IMR-90 (cell line): Measurements from ENCODE around the gene CNTLN.

Experiments
- CTCF ChIP-seq: conservative IDR thresholded peaks from 2 replicates; pipeline ENCODE4 v1.5.1; 2012; ENCODE audit warnings: mild to moderate bottlenecking, low read depth, low read length, improper control_type of control experiment
- POLR2A ChIP-seq: IDR thresholded peaks from 2 replicates; pipeline ENCODE4 v1.6.1; 2012; ENCODE audit warnings: mild to moderate bottlenecking, low read depth, low read length
- RAD21 ChIP-seq: IDR thresholded peaks from 2 replicates; pipeline ENCODE4 v1.6.1; 2012; ENCODE audit warnings: low read length, improper control_type of control experiment

- no peak for TF ChIP-seq CTCF
- no peak for TF ChIP-seq RAD21
- TF ChIP-seq POLR2A: no peak
Observed at GRCh38 chr9:17437813-17438212, 303.0 kb downstream of the CNTLN start.
